Endothelial cell of umbilical vein (primary cell): Measurements from ENCODE around the gene ABCF2. TPM values are rescaled to one million over a fixed set of nuclear protein-coding genes. Genes with fewer than 3 reads are reported as not detected.

Experiments
- BruUV-seq: library from RNA; stranded (reverse); fragments of 400-500 nt; replicated peaks from 2 replicates; lab custom pipeline; 2021; lab: Mats Ljungman, UMichigan
- CTCF ChIA-PET: fragments of 300-600, 350-600 bp; sonication (Branson Sonifier 250); formaldehyde crosslinking; loops from one replicate; lab custom pipeline; 2021; ENCODE audit warnings: antibody characterized with exemption, inconsistent platforms; lab: Charles Lee
- POLR2A ChIA-PET: fragments of 300-600, 350-600 bp; sonication (Branson Sonifier 250); formaldehyde crosslinking; loops from one replicate; lab custom pipeline; 2021; ENCODE audit warnings: antibody characterized with exemption, inconsistent platforms; lab: Charles Lee
- DNase-seq: peaks from one replicate; pipeline ENCODE4 v3.0.0-alpha.2; 2011; ENCODE audit warnings: low read depth, low spot score
- FAIRE-seq: peaks from 2 replicates; lab custom pipeline; 2011; peaks lifted over from hg19 to GRCh38; lab: Jason Lieb, UNC
- H2AFZ ChIP-seq: 2 replicates; pipeline ENCODE4 v1.6.0; 2012; ENCODE audit warnings: low read depth, low read length, control low read depth, inconsistent platforms
- H3K27ac ChIP-seq: 2 replicates; pipeline ENCODE4 v1.5.1; 2011; ENCODE audit warnings: low read depth, mild to moderate bottlenecking, control low read depth, low read length, moderate library complexity; ENCODE audit not compliant: insufficient read depth
- H3K27me3 ChIP-seq, 2 experiments: 2 replicates each; pipeline versions ENCODE4 v1.6.0 to v1.6.1; 2011; ENCODE audit warnings: low read length in 2 of 2, mixed read lengths in 1 of 2; ENCODE audit not compliant: control insufficient read depth in 2 of 2, insufficient read depth in 2 of 2
- H3K36me3 ChIP-seq, 2 experiments: 2 replicates in 1 of 2; 3 replicates in 1 of 2; pipeline ENCODE4 v1.5.1; 2011; ENCODE audit warnings: low read length in 2 of 2, mild to moderate bottlenecking in 1 of 2, moderate library complexity in 1 of 2; ENCODE audit not compliant: control insufficient read depth in 2 of 2, insufficient read depth in 2 of 2; ENCODE audit errors: extremely low read depth in 1 of 2
- H3K4me1 ChIP-seq: 3 replicates; pipeline ENCODE4 v1.5.1; 2011; ENCODE audit warnings: mild to moderate bottlenecking, low read length; ENCODE audit not compliant: control insufficient read depth, insufficient read depth; ENCODE audit errors: extremely low read depth
- H3K4me2 ChIP-seq: 2 replicates; pipeline ENCODE4 v1.6.1; 2011; ENCODE audit warnings: low read length, control low read depth, mixed read lengths; ENCODE audit not compliant: insufficient read depth
- H3K4me3 ChIP-seq, 3 experiments: fragments of 200-600 bp in 1 of 3; sonication (generic), shearing (Covaris generic) in 1 of 3; replicated peaks in 1 of 3; 2 replicates each; pipeline ENCODE4 v1.5.1; 2011 to 2016; ENCODE audit warnings: control low read depth in 3 of 3, low read length in 3 of 3, mild to moderate bottlenecking in 2 of 3, inconsistent platforms in 1 of 3, low read depth in 1 of 3, moderate library complexity in 1 of 3; ENCODE audit not compliant: insufficient read depth in 1 of 3
- H3K79me2 ChIP-seq: 2 replicates; pipeline ENCODE4 v1.6.0; 2012; ENCODE audit warnings: low read length, inconsistent platforms; ENCODE audit not compliant: control insufficient read depth, insufficient read depth
- H3K9ac ChIP-seq: replicated peaks from 2 replicates; pipeline ENCODE3; 2011; ENCODE audit warnings: low read length, control low read depth; ENCODE audit not compliant: insufficient read depth; ENCODE audit errors: extremely low read depth
- H3K9me1 ChIP-seq: replicated peaks from 3 replicates; pipeline ENCODE4 v1.6.0; 2011; ENCODE audit warnings: mild to moderate bottlenecking, low read length; ENCODE audit not compliant: control insufficient read depth, insufficient read depth; ENCODE audit errors: extremely low read depth
- H3K9me3 ChIP-seq: replicated peaks from 2 replicates; pipeline ENCODE4 v1.5.1; 2012; ENCODE audit warnings: low read length, inconsistent platforms; ENCODE audit not compliant: control insufficient read depth, insufficient read depth
- H4K20me1 ChIP-seq: replicated peaks from 2 replicates; pipeline ENCODE3; 2011; ENCODE audit warnings: mild to moderate bottlenecking, low read length; ENCODE audit not compliant: control insufficient read depth, insufficient read depth; ENCODE audit errors: extremely low read depth
- CTCF ChIP-seq, 2 donors: IDR thresholded peaks; 1 replicate in 1 of 2; 2 replicates in 1 of 2; pipeline ENCODE4 v1.5.1; 2011; ENCODE audit warnings: low read length in 2 of 2, mild to moderate bottlenecking in 2 of 2, moderate library complexity in 2 of 2, control low read depth in 1 of 2, inconsistent platforms in 1 of 2, low read depth in 1 of 2; ENCODE audit not compliant: insufficient read depth in 1 of 2; ENCODE audit errors: extremely low read depth in 1 of 2
- EZH2 ChIP-seq: IDR thresholded peaks from 2 replicates; pipeline ENCODE4 v1.6.1; 2012; ENCODE audit warnings: borderline replicate concordance, low read depth, mild to moderate bottlenecking, moderate library complexity, low read length, inconsistent platforms; ENCODE audit not compliant: severe bottlenecking
- FOS ChIP-seq: IDR thresholded peaks from 2 replicates; pipeline ENCODE4 v1.6.1; 2011; ENCODE audit warnings: mild to moderate bottlenecking, low read length, moderate library complexity, borderline replicate concordance; ENCODE audit not compliant: insufficient read depth
- GATA2 ChIP-seq: IDR thresholded peaks from 2 replicates; pipeline ENCODE4 v1.7.0; 2011; ENCODE audit warnings: low read depth, mild to moderate bottlenecking, moderate library complexity, mixed read lengths, low read length; ENCODE audit not compliant: insufficient read length, insufficient read depth
- JUN ChIP-seq: IDR thresholded peaks from 2 replicates; pipeline ENCODE4 v1.6.1; 2011; ENCODE audit warnings: borderline replicate concordance, low read depth; ENCODE audit not compliant: insufficient read length, insufficient read depth
- MAX ChIP-seq: IDR thresholded peaks from 2 replicates; pipeline ENCODE4 v1.6.1; 2011; ENCODE audit not compliant: insufficient read depth, insufficient read length
- MYC ChIP-seq: IDR thresholded peaks from one replicate; pipeline ENCODE4 v1.6.1; 2011; ENCODE audit warnings: mild to moderate bottlenecking, low read depth, low read length
- POLR2A ChIP-seq: IDR thresholded peaks from 2 replicates; pipeline ENCODE4 v1.6.1; 2012; ENCODE audit warnings: low read depth, mild to moderate bottlenecking, control low read depth, low read length
- POLR2AphosphoS5 ChIP-seq: IDR thresholded peaks from 2 replicates; pipeline ENCODE4 v1.6.1; 2012; ENCODE audit warnings: low read depth, mild to moderate bottlenecking, control low read depth, low read length, moderate library complexity; ENCODE audit not compliant: insufficient read depth
- dilution Hi-C: fragments of 300-500 bp; cut with MboI; formaldehyde crosslinking; loops from one replicate; pipeline ENCODE4 v1.15.0; 2019; ENCODE audit warnings: low sequenced_read_pairs; ENCODE audit not compliant: extremely low pct_ligation_motif_present
- intact Hi-C: fragments of 100-400 bp; cut with micrococcal nuclease; formaldehyde crosslinking; loops from one replicate; pipeline ENCODE4 v1.10.0; 2022
- polyA plus RNA-seq, 4 experiments: library from polyadenylated mRNA; depleted of rRNA in 3 of 4; stranded (reverse) in 3 of 4; unstranded in 1 of 4; fragments of >200 nt; gene quantifications; 2 replicates each; pipeline versions ENCODE4 v1.2.1 to v1.2.3, GENCODE V29; 2011 to 2012; ENCODE audit warnings: missing spikeins in 1 of 4
- total RNA-seq: library from RNA; stranded (reverse); gene quantifications from 2 replicates; pipeline ENCODE4 v1.2.3, GENCODE V29; 2021

The ABCF2 gene
- total and polyA plus RNA-seq, 2 donors (not counting 3 experiments of a cell fraction or from before 2014, with no cell fraction given): 45.3 to 61.6 TPM

GRCh38 chr7:151187409-151188251, 39.4 kb downstream of the ABCF2 start:
- ChIA-PET CTCF (no interaction called here), POLR2A (interaction anchor here (0.6 kb wide), 1 partner anchor 402 kb away, joined by 4 read pairs; no protein-coding TSS in a partner anchor)
- intact Hi-C loops (no loop called here), dilution Hi-C loops (no loop called here)
- FAIRE-seq (no peak), DNase-seq (no peak)
- Histone ChIP-seq H3K9me1 (no peaks in the 10 kb centered on the region), H2AFZ (no peak overlapping the region), H3K27me3 (peaks cover 12 to 15% of the 10 kb centered on the region in 2 experiments), H3K4me2 (no peak overlapping the region), H4K20me1 (no peaks in the 10 kb centered on the region), H3K27ac (no peak overlapping the region), H3K79me2 (no peaks in the 10 kb centered on the region), H3K4me3 (no peak overlapping the region), H3K4me1 (no peaks in the 10 kb centered on the region), H3K36me3 (no peaks in the 10 kb centered on the region), H3K9ac (no peak overlapping the region), H3K9me3 (no peaks in the 10 kb centered on the region)
- BruUV-seq: no TSS peak
- TF ChIP-seq JUN (no peak), MAX (no peak), POLR2AphosphoS5 (no peak), FOS (no peak), CTCF (IDR thresholded peaks at IDR 0.05; ENCODE audit: extremely low read depth in 1 of 2, insufficient read depth in 1 of 2, low read depth in 1 of 2, low read length in 2 of 2) (no peak), MYC (no peak), POLR2A (no peak), EZH2 (no peak), GATA2 (no peak)
